Transverse colon (tissue), 4 donors: Measurements from ENCODE around the gene NFKBIE. TPM values are rescaled to one million over a fixed set of nuclear protein-coding genes. Genes with fewer than 3 reads are reported as not detected.

Source experiments
- DNase-seq: peaks from one replicate; pipeline ENCODE4 v3.0.0-alpha.2; 2019
- H3K27ac ChIP-seq, 4 donors: fragments of 200-600 bp; sonication (generic); 2 replicates each; pipeline ENCODE4 v1.5.1; 2016 to 2018; ENCODE audit warnings: inconsistent platforms in 4 of 4
- H3K27me3 ChIP-seq: fragments of 200-600 bp; sonication (generic); 2 replicates; pipeline ENCODE4 v1.5.1; 2017; ENCODE audit warnings: inconsistent platforms
- H3K36me3 ChIP-seq, 4 donors: fragments of 200-600 bp; sonication (generic); 2 replicates each; pipeline ENCODE4 v1.5.1; 2017 to 2019; ENCODE audit warnings: inconsistent platforms in 4 of 4
- H3K4me1 ChIP-seq, 4 donors: fragments of 200-600 bp; sonication (generic); 2 replicates each; pipeline ENCODE4 v1.5.1; 2017 to 2020; ENCODE audit warnings: inconsistent platforms in 4 of 4
- H3K4me3 ChIP-seq, 4 donors: fragments of 200-600 bp; sonication (generic); 1 replicate in 1 of 4; 2 replicates in 3 of 4; pipeline versions ENCODE4 v1.5.1 to v1.6.1; 2017 to 2019; ENCODE audit warnings: inconsistent platforms in 4 of 4
- H3K9me3 ChIP-seq, 2 donors: fragments of 200-600 bp; sonication (generic); 2 replicates each; pipeline ENCODE4 v1.5.1; 2017 to 2019; ENCODE audit warnings: inconsistent platforms in 2 of 2
- CTCF ChIP-seq, 5 experiments: fragments of 200-600 bp in 3 of 5; fragments of 450-650 bp in 2 of 5; sonication (generic) in 3 of 5; IDR thresholded peaks; 1 replicate in 2 of 5; 2 replicates in 3 of 5; pipeline ENCODE4 v1.5.1; 2016 to 2017; ENCODE audit warnings: antibody characterized with exemption in 5 of 5, inconsistent platforms in 3 of 5, mild to moderate bottlenecking in 2 of 5, moderate library complexity in 1 of 5
- EP300 ChIP-seq: sonication (generic); formaldehyde crosslinking; IDR thresholded peaks from one replicate; pipeline ENCODE4 v1.6.1; 2017; ENCODE audit warnings: antibody characterized with exemption, low read depth
- POLR2A ChIP-seq: fragments of 450-650 bp; IDR thresholded peaks from one replicate; pipeline ENCODE4 v1.6.1; 2016; ENCODE audit warnings: antibody characterized with exemption, mild to moderate bottlenecking, moderate library complexity
- POLR2AphosphoS5 ChIP-seq, 3 donors: sonication (generic); formaldehyde crosslinking; IDR thresholded peaks; one replicate each; pipeline ENCODE4 v1.6.1; 2016; ENCODE audit warnings: antibody characterized with exemption in 3 of 3
- WGBS, 2 donors: methylation state at CpG; one replicate each; pipeline ENCODE4 v1.1.5; 2018; ENCODE audit warnings: low coverage in 1 of 2; 5-methylcytosine and 5-hydroxymethylcytosine counted together
- in situ Hi-C, 4 donors: fragments of 200-750 bp; cut with MboI; loops; one replicate each; pipeline versions ENCODE4 v1.15.0 to v1.15.1; 2017; ENCODE audit warnings: low sequenced_read_pairs in 3 of 4, low pct_ligation_motif_present in 1 of 4, low pct_unique_long_range_greater_than_20kb in 1 of 4
- intact Hi-C: fragments of 100-400 bp; cut with DNase I; formaldehyde crosslinking; loops from one replicate; pipeline ENCODE4 v1.15.1; 2023; ENCODE audit warnings: low total_unique reads
- total RNA-seq, 4 donors: library from RNA; depleted of rRNA; stranded (reverse); fragments of >200 nt; gene quantifications; one replicate each; pipeline ENCODE4 v1.1.0, GENCODE V29; 2016

Gene NFKBIE
- total RNA-seq, 4 donors from 2014 or later = 2.6 to 67.3 (median 19.0) TPM

DNA sequence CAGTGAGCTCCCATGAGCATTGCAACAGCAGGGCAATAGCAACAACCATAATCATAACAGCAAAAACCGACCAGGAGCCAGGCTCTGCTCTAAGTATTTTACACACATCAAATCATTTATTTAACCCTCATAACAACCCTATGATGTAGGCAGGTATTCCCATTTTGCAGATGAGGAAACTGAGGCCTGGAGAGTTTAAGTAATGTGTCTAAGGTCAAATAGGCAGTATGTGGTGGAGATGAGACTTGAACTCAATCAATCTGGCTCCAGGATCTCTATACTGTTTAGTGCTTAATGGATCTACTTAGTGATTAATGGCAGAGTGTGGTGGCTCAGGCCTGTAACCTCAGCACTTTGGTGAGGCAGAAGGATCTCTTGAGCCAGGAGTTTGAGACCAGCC, 8.3 kb upstream of the NFKBIE start:
- H3K4me1 ChIP-seq = peaks cover 0 to 18% (median 14%) of the 10 kb centered on the region in 4 donors
- WGBS, 2 donors = 47% methylated on average over 1 of the region's 1 CpG; no CpG with 5 or more reads in 1 of the 2 donors
- no peaks in the 10 kb centered on the region for H3K9me3 ChIP-seq
- TF ChIP-seq POLR2AphosphoS5 (IDR thresholded peaks at IDR 0.05) (no peak), POLR2A (no peak)
- intact Hi-C loops = loop anchor here (10.0 kb wide), 1 partner anchor 61 kb away; no protein-coding TSS in a partner anchor
- no peaks in the 10 kb centered on the region for H3K36me3 ChIP-seq
- peaks cover 96% of the 10 kb centered on the region for H3K27me3 ChIP-seq
- DNase-seq = no peak
- H3K27ac ChIP-seq = no peak overlapping the region
- in situ Hi-C loops = no loop called here
- no peak overlapping the region for H3K4me3 ChIP-seq

DNA sequence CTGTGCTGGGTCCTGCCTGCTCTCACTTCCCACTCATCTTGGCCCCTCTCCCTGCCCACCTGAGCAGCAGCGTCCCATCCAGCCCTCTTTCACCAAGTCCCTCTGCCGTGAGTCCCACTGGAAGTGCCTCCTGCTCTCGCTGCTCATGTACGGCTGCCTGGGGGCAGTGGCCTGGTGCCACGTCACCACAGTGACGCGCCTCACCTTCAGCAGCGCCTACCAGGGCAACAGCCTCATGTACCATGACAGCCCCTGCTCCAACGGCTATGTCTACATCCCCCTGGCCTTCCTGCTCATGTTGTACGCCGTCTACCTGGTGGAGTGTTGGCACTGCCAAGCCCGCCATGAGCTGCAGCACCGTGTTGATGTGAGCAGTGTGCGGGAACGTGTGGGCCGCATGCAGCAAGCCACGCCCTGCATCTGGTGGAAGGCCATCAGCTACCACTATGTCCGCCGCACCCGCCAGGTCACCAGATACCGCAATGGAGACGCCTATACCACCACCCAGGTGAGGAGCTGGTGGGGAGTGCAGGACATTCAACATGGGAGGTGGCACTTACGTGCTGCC, 7.7 kb upstream of the NFKBIE start:
- Histone ChIP-seq H3K27me3 (peaks cover 98% of the 10 kb centered on the region), H3K4me1 (peaks cover 0 to 18% (median 14%) of the 10 kb centered on the region in 4 donors), H3K9me3 (no peaks in the 10 kb centered on the region), H3K27ac (no peak overlapping the region), H3K4me3 (no peak overlapping the region), H3K36me3 (no peaks in the 10 kb centered on the region)
- in situ Hi-C loops (no loop called here), intact Hi-C loops (loop anchor here (10.0 kb wide), 1 partner anchor 62 kb away; no protein-coding TSS in a partner anchor)
- WGBS, 2 donors = 81% methylated on average over 23 of the region's 23 CpGs; no CpG with 5 or more reads in 1 of the 2 donors
- DNase-seq = no peak
- no peak for TF ChIP-seq POLR2A
- TF ChIP-seq POLR2AphosphoS5 (IDR thresholded peaks at IDR 0.05) = no peak
- no peak for TF ChIP-seq EP300
- no peak for TF ChIP-seq CTCF (IDR thresholded peaks at IDR 0.05)

- Histone ChIP-seq H3K27ac (no peak overlapping the region), H3K36me3 (no peaks in the 10 kb centered on the region), H3K4me1 (peaks cover 0 to 18% (median 14%) of the 10 kb centered on the region in 4 donors), H3K9me3 (no peaks in the 10 kb centered on the region), H3K27me3 (peaks cover 92% of the 10 kb centered on the region), H3K4me3 (no peak overlapping the region)
- TF ChIP-seq CTCF (IDR thresholded peaks at IDR 0.05) (no peak), POLR2A (no peak), POLR2AphosphoS5 (IDR thresholded peaks at IDR 0.05) (no peak), EP300 (no peak)
- in situ Hi-C loops = no loop called here
- WGBS, 2 donors = 60 to 88% methylated on average over 1 to 3 of the region's 3 CpGs
- DNase-seq = no peak
- intact Hi-C loops = loop anchor here (10.0 kb wide), 1 partner anchor 62 kb away; no protein-coding TSS in a partner anchor
Measured at GRCh38 chr6:44272529-44272928, 7.2 kb upstream of the NFKBIE start.

GRCh38 chr6:44271914-44272313, 6.6 kb upstream of the NFKBIE start:
- Histone ChIP-seq H3K36me3 (no peaks in the 10 kb centered on the region), H3K4me3 (no peak overlapping the region), H3K27ac (no peak overlapping the region), H3K4me1 (peaks cover 0 to 18% (median 14%) of the 10 kb centered on the region in 4 donors), H3K27me3 (peaks cover 86% of the 10 kb centered on the region), H3K9me3 (no peaks in the 10 kb centered on the region)
- in situ Hi-C loops (no loop called here), intact Hi-C loops (loop anchor here (10.0 kb wide), 1 partner anchor 63 kb away; no protein-coding TSS in a partner anchor)
- TF ChIP-seq POLR2AphosphoS5 (IDR thresholded peaks at IDR 0.05) (no peak), POLR2A (no peak), CTCF (IDR thresholded peaks at IDR 0.05) (no peak), EP300 (no peak)
- DNase-seq = no peak
- 44 to 64% methylated on average over 2 to 3 of the region's 3 CpGs for WGBS, 2 donors
